Amniotic epithelial cell (primary cell): ENCODE measurements around the gene CLCN1.

Experiments used
- DNase-seq: peaks from one replicate; pipeline ENCODE4 v3.0.0-alpha.2; 2010; ENCODE audit warnings: low read depth

The CLCN1 gene

GRCh38 chr7:143396625-143397556 lies 81.0 kb downstream of the CLCN1 start:
- no peak for DNase-seq

- no peak for DNase-seq
These were observed 82.0 kb downstream of the CLCN1 start for GRCh38 chr7:143397710-143398530.

GRCh38 chr7:143398616-143399015 lies 82.7 kb downstream of the CLCN1 start:
- no peak for DNase-seq

- DNase-seq = no peak
These were observed 83.2 kb downstream of the CLCN1 start for GRCh38 chr7:143399151-143399550.

- no peak for DNase-seq
These were observed 83.7 kb downstream of the CLCN1 start for GRCh38 chr7:143399642-143400041.

- no peak for DNase-seq
These were observed 85.4 kb downstream of the CLCN1 start for GRCh38 chr7:143401265-143401664.
